ENCODE data around the gene POMP. TPM values are rescaled to one million over a fixed set of nuclear protein-coding genes. Genes with fewer than 3 reads are reported as not detected.

Gene POMP
- total RNA-seq, 1 donor from 2014 or later = 25.0 TPM

GRCh38 chr13:28659621-28659970 lies 666 bp downstream of the POMP start:
- Histone ChIP-seq H3K27ac (peak overlapping the region; percentile 92 to 97), H3K9me3 (no peaks in the 10 kb centered on the region), H3K4me1 (peaks cover 9 to 30% of the 10 kb centered on the region in 2 donors), H3K27me3 (no peaks in the 10 kb centered on the region), H3K36me3 (peaks cover 11 to 35% of the 10 kb centered on the region in 2 donors), H3K4me3 (peak overlapping the region; percentile 91 to 98)
- DNase-seq (ENCODE audit: low spot score in 2 of 2) = no peak
- TF ChIP-seq, protein P1, sequence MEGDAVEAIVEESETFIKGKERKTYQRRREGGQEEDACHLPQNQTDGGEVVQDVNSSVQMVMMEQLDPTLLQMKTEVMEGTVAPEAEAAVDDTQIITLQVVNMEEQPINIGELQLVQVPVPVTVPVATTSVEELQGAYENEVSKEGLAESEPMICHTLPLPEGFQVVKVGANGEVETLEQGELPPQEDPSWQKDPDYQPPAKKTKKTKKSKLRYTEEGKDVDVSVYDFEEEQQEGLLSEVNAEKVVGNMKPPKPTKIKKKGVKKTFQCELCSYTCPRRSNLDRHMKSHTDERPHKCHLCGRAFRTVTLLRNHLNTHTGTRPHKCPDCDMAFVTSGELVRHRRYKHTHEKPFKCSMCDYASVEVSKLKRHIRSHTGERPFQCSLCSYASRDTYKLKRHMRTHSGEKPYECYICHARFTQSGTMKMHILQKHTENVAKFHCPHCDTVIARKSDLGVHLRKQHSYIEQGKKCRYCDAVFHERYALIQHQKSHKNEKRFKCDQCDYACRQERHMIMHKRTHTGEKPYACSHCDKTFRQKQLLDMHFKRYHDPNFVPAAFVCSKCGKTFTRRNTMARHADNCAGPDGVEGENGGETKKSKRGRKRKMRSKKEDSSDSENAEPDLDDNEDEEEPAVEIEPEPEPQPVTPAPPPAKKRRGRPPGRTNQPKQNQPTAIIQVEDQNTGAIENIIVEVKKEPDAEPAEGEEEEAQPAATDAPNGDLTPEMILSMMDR (IDR thresholded peaks at IDR 0.05) = no peak
- intact Hi-C loops (cut with DNase I) = loop anchor here (1.0 to 10.0 kb wide), 4 partner anchors 59 to 705 kb away; partner anchors contain the start of genes PAN3 and SLC46A3

GRCh38 chr13:28666897-28667488 lies 8.1 kb downstream of the POMP start:
- Histone ChIP-seq H3K27me3 (no peaks in the 10 kb centered on the region), H3K9me3 (no peaks in the 10 kb centered on the region), H3K4me1 (no peaks in the 10 kb centered on the region), H3K36me3 (peaks cover 74 to 94% of the 10 kb centered on the region in 2 donors), H3K27ac (no peak overlapping the region), H3K4me3 (no peak overlapping the region)
- TF ChIP-seq, protein P1 (IDR thresholded peaks at IDR 0.05) = no peak
- intact Hi-C loops (cut with DNase I) = no loop called here
- no peak for DNase-seq (ENCODE audit: low spot score in 2 of 2)

- Histone ChIP-seq H3K36me3 (peaks cover 89 to 94% of the 10 kb centered on the region in 2 donors), H3K9me3 (no peaks in the 10 kb centered on the region), H3K27me3 (no peaks in the 10 kb centered on the region), H3K27ac (no peak overlapping the region), H3K4me1 (no peaks in the 10 kb centered on the region), H3K4me3 (no peak overlapping the region)
- DNase-seq (ENCODE audit: low spot score in 2 of 2) = no peak
- TF ChIP-seq, protein P1 (IDR thresholded peaks at IDR 0.05) = no peak
- intact Hi-C loops (cut with DNase I) = no loop called here
Measured at GRCh38 chr13:28671126-28671792, 12.3 kb downstream of the POMP start.

DNA sequence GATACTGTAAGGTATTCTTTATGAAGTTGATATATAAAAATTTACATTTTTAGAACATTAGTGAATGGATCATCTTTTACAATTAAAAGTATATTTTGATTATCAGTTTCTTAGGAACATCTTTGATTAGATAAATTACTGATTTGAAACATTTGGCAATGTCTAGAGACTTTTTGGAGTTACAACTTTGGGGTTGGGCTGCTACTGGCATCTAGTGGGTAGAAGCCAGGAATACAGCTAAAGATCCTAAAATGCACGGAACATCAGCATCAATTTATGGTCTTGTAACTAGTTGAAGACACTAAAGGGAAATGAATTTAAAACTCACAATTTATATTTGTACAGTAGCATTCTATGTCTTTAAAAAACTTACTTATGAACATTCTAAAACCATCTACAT lies 19.9 kb downstream of the POMP start:
- intact Hi-C loops (cut with DNase I) = loop anchor here (2.0 kb wide), 1 partner anchor 118 kb away; no protein-coding TSS in a partner anchor
- Histone ChIP-seq H3K9me3 (no peaks in the 10 kb centered on the region), H3K36me3 (peaks cover 29 to 65% of the 10 kb centered on the region in 2 donors), H3K27me3 (no peaks in the 10 kb centered on the region), H3K27ac (no peak overlapping the region), H3K4me1 (no peaks in the 10 kb centered on the region), H3K4me3 (no peak overlapping the region)
- TF ChIP-seq, protein P1 (IDR thresholded peaks at IDR 0.05) = no peak
- no peak for DNase-seq (ENCODE audit: low spot score in 2 of 2)

GRCh38 chr13:28679628-28680027 lies 20.7 kb downstream of the POMP start:
- Histone ChIP-seq H3K9me3 (no peaks in the 10 kb centered on the region), H3K4me3 (no peak overlapping the region), H3K4me1 (no peaks in the 10 kb centered on the region), H3K27ac (no peak overlapping the region), H3K36me3 (peaks cover 21 to 56% of the 10 kb centered on the region in 2 donors), H3K27me3 (no peaks in the 10 kb centered on the region)
- intact Hi-C loops (cut with DNase I) = loop anchor here (2.0 kb wide), 1 partner anchor 117 kb away; no protein-coding TSS in a partner anchor
- DNase-seq (ENCODE audit: low spot score in 2 of 2) = no peak
- TF ChIP-seq, protein P1 (IDR thresholded peaks at IDR 0.05) = peak; percentile 17 to 39 (median 28)

Measured in ascending aorta (tissue), 2 donors.